ENCODE results near the gene AP2A2.

AP2A2 gene

DNA sequence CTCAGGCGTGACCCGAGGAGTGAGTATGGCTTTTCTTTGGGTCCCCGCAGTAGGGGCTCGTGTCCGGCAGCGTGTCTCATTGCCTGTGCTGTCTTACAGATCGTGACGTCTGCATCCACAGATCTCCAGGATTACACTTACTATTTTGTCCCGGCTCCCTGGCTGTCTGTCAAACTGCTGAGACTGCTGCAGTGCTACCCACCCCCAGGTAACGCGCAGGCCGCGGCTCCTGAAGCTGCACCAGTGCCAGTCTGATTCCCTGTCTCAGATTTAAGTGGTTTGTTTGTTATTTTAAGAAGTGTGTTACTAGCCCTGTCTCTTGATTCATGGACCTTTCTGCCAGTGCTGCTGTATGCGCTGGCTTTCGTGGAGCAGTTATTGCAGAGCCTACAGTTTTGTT, 58.9 kb downstream of the AP2A2 start:
- TF ChIP-seq, protein P1, sequence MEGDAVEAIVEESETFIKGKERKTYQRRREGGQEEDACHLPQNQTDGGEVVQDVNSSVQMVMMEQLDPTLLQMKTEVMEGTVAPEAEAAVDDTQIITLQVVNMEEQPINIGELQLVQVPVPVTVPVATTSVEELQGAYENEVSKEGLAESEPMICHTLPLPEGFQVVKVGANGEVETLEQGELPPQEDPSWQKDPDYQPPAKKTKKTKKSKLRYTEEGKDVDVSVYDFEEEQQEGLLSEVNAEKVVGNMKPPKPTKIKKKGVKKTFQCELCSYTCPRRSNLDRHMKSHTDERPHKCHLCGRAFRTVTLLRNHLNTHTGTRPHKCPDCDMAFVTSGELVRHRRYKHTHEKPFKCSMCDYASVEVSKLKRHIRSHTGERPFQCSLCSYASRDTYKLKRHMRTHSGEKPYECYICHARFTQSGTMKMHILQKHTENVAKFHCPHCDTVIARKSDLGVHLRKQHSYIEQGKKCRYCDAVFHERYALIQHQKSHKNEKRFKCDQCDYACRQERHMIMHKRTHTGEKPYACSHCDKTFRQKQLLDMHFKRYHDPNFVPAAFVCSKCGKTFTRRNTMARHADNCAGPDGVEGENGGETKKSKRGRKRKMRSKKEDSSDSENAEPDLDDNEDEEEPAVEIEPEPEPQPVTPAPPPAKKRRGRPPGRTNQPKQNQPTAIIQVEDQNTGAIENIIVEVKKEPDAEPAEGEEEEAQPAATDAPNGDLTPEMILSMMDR (IDR thresholded peaks at IDR 0.05; ENCODE audit: extremely low read depth, insufficient read depth, missing control alignments) = no peak
- DNase-seq (ENCODE audit: low spot score) = no peak
- in situ Hi-C loops (cut with MboI; ENCODE audit: low pct_unique_long_range_greater_than_20kb, low sequenced_read_pairs, unreplicated experiment) = no loop called here

DNA sequence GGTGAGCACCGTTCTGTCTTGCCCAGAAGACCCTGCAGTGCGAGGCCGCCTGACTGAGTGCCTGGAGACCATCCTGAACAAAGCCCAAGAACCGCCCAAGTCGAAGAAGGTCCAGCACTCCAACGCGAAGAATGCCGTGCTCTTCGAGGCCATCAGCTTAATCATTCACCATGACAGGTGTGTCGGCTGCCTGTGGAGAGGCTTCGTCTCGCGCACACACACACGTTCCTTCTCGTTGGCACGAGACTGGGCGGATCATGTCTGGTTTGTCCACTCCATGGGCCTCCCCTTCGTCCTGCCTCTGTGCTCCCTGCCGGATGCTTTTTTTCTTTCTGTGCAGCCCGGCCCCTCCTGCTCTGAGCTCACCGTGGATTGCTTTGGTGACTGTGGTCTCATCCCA, 59.7 kb downstream of the AP2A2 start:
- in situ Hi-C loops (cut with MboI; ENCODE audit: low pct_unique_long_range_greater_than_20kb, low sequenced_read_pairs, unreplicated experiment) = no loop called here
- TF ChIP-seq, protein P1 (IDR thresholded peaks at IDR 0.05; ENCODE audit: extremely low read depth, insufficient read depth, missing control alignments) = no peak
- DNase-seq (ENCODE audit: low spot score) = no peak

DNA sequence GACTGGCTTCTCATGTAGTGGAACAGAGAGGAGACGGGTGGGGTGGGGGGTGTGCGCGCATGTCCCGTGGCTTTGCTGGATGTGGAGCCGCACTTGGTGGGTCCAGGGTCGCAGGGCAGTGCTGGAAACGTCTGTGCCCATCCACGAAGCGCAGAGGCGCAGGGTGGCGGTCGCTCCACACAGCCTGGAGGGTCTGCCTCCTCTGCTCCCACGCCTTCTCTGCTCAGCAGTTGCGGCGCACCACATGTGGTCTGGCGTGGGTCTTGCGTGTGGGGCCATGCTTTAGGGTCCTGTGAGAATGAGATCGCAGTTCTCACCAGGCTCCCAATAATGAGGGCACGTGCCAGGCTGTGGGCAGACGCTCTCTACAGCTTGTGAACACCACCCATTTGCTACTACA, 60.2 kb downstream of the AP2A2 start:
- in situ Hi-C loops (cut with MboI; ENCODE audit: low pct_unique_long_range_greater_than_20kb, low sequenced_read_pairs, unreplicated experiment) = no loop called here
- TF ChIP-seq, protein P1 (IDR thresholded peaks at IDR 0.05; ENCODE audit: extremely low read depth, insufficient read depth, missing control alignments) = no peak
- no peak for DNase-seq (ENCODE audit: low spot score)

DNA sequence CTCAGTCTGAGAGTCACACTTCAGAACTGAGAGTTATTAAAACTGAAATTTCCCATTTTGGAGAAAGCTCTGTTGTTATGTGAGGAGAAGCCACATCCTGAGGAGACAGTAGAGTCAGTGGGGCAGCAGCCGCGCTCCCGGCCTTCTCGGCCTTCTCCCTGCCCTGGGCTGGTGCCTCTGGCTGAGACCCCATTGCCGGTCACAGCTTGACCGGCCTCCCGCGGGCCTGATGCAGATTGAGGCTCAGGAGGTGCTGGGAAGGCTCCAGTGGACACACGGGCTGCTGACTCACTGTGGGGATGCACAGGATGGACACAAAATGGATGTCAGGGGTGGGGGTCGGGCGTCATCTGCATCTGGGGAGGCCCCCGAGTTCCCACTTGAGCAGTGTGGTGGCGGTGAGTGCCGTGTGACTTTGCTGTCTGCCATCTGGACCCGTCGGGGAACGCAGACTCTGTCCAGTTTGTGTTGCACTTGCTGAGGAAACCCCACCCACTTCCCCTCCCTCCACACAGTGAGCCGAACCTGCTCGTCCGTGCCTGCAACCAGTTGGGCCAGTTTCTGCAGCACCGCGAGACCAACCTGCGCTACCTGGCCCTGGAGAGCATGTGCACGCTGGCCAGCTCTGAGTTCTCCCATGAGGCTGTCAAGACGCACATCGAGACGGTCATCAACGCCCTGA, 60.7 kb downstream of the AP2A2 start:
- no peak for DNase-seq (ENCODE audit: low spot score)
- in situ Hi-C loops (cut with MboI; ENCODE audit: low pct_unique_long_range_greater_than_20kb, low sequenced_read_pairs, unreplicated experiment) = no loop called here
- TF ChIP-seq, protein P1 (IDR thresholded peaks at IDR 0.05; ENCODE audit: extremely low read depth, insufficient read depth, missing control alignments) = no peak

DNA sequence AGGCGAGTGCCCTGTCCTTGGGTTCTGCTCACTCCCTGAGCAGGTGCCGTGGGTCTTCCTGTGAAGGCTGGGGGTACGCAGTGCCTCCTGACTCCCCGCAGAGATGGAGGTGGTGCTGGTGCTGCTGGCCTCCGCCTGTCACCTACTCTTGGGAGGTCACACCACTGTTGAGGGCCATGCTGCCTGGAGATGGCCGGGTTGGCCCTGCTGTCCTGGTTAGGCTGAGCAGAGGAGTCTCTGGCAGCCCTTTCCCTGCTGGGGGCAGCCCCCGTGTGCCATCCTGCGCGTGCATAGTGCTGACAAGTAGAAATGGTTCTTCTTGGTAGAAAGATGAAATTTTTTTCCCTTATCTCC, 61.3 kb downstream of the AP2A2 start:
- in situ Hi-C loops (cut with MboI; ENCODE audit: low pct_unique_long_range_greater_than_20kb, low sequenced_read_pairs, unreplicated experiment) = no loop called here
- no peak for DNase-seq (ENCODE audit: low spot score)
- TF ChIP-seq, protein P1 (IDR thresholded peaks at IDR 0.05; ENCODE audit: extremely low read depth, insufficient read depth, missing control alignments) = no peak

DNA sequence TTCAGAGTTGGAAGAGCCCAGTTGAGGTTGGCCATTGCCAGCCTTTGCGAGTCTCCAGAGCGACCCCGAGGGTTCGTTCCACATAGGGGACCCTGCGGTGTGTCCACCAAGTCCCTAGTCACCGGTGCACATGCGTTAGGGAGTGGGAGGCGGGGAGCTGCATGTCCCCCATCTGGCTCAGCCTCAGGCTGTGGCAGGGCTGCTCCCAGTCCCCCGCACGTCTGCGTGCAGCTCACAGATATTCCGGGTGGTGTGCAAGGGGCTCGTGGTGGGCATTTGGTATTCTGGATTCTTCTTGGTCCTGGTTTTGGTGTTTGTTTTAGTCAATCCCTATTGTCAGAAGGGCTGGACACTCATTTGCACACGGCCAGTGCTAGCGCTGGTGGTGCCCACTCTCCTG, 62.0 kb downstream of the AP2A2 start:
- TF ChIP-seq, protein P1 (IDR thresholded peaks at IDR 0.05; ENCODE audit: extremely low read depth, insufficient read depth, missing control alignments) = no peak
- in situ Hi-C loops (cut with MboI; ENCODE audit: low pct_unique_long_range_greater_than_20kb, low sequenced_read_pairs, unreplicated experiment) = no loop called here
- no peak for DNase-seq (ENCODE audit: low spot score)

All from GM13977 (cell line).